Esophagus (tissue), 2 donors: Measurements from ENCODE around the gene FUBP3. TPM values are rescaled to one million over a fixed set of nuclear protein-coding genes. Genes with fewer than 3 reads are reported as not detected.

Source experiments
- H3K27ac ChIP-seq, 2 donors: one replicate each; pipeline ENCODE4 v1.5.1; 2013; ENCODE audit warnings: low read depth in 2 of 2, mild to moderate bottlenecking in 2 of 2, inconsistent platforms in 1 of 2, low read length in 1 of 2, moderate library complexity in 1 of 2
- H3K27me3 ChIP-seq, 2 donors: one replicate each; pipeline ENCODE4 v1.6.1; 2013; ENCODE audit warnings: low read length in 2 of 2, control low read depth in 1 of 2, mild to moderate bottlenecking in 1 of 2; ENCODE audit not compliant: insufficient read depth in 2 of 2, control insufficient read depth in 1 of 2
- H3K36me3 ChIP-seq, 2 donors: one replicate each; pipeline ENCODE4 v1.6.1; 2013; ENCODE audit warnings: low read length in 1 of 2; ENCODE audit not compliant: control insufficient read depth in 2 of 2, insufficient read depth in 2 of 2
- H3K4me1 ChIP-seq, 2 donors: one replicate each; pipeline ENCODE4 v1.6.1; 2013; ENCODE audit warnings: low read length in 1 of 2; ENCODE audit not compliant: control insufficient read depth in 2 of 2, insufficient read depth in 2 of 2
- H3K4me3 ChIP-seq, 2 donors: one replicate each; pipeline ENCODE4 v1.5.1; 2013; ENCODE audit warnings: low read length in 2 of 2, mild to moderate bottlenecking in 2 of 2, low read depth in 1 of 2, moderate library complexity in 1 of 2
- H3K9me3 ChIP-seq, 2 donors: one replicate each; pipeline ENCODE4 v1.6.1; 2013; ENCODE audit warnings: mild to moderate bottlenecking in 2 of 2, low read depth in 1 of 2, low read length in 1 of 2, moderate library complexity in 1 of 2; ENCODE audit not compliant: control insufficient read depth in 2 of 2, insufficient read depth in 1 of 2
- WGBS, 2 donors: extraction: QIAGEN DNeasy Blood & Tissue Kit; methylation state at CpG; one replicate each; pipeline ENCODE4 v1.1.7; 2013; 5-methylcytosine and 5-hydroxymethylcytosine counted together
- polyA plus RNA-seq, 2 donors: library from polyadenylated mRNA; stranded (reverse); fragments of 200-250 nt; gene quantifications; one replicate each; pipeline ENCODE4 v1.2.3, GENCODE V29; 2013
- donor health status: healthy with polysubstance abuse.
- donor health status: Bipolar disorder and iron deficiency.

Gene FUBP3
- polyA plus RNA-seq, 2 donors: 11.3 to 23.1 TPM

DNA sequence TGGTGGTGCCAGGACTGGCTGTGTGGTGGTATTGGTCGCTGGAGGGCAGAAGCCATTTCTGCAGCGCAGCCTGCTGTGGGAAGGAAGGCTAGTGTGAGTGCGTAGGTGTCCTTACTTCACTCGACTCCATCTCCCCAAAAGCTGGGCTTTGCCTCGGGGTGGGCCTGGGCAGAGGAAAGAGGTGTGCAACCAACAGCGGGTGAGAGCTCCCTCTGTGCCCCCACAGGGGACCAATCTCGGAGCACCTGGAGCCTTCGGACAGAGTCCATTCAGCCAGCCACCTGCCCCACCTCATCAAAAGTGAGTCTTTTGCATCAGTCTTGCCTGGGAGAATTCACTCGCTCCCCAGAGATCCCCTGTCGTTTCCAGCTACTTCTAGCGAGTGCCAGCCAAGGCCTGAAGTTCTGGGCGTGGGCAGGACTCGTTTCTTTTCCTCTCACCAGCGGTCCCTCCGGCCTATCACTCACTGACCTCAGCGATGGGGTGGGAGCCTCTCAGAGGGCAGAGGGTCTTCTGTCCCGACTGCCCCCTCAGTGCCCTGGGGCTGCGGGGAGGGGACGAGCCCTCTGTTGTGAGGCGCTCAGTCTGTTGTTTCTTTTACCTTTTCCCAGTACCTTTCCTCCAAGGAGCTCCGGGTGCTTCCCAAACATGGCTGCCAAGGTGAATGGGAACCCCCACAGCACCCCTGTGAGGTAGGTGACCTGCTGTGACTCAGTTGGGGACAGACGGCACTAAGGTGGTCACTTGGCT is 52.1 kb downstream of the FUBP3 start:
- H3K4me1 ChIP-seq: no peaks in the 10 kb centered on the region
- no peaks in the 10 kb centered on the region for H3K9me3 ChIP-seq
- no peak overlapping the region for H3K27ac ChIP-seq
- no peaks in the 10 kb centered on the region for H3K27me3 ChIP-seq
- no peak overlapping the region for H3K4me3 ChIP-seq
- H3K36me3 ChIP-seq: peaks cover 49 to 74% of the 10 kb centered on the region in 2 donors
- 93% methylated on average over 22 of the region's 22 CpGs for WGBS, 2 donors

DNA sequence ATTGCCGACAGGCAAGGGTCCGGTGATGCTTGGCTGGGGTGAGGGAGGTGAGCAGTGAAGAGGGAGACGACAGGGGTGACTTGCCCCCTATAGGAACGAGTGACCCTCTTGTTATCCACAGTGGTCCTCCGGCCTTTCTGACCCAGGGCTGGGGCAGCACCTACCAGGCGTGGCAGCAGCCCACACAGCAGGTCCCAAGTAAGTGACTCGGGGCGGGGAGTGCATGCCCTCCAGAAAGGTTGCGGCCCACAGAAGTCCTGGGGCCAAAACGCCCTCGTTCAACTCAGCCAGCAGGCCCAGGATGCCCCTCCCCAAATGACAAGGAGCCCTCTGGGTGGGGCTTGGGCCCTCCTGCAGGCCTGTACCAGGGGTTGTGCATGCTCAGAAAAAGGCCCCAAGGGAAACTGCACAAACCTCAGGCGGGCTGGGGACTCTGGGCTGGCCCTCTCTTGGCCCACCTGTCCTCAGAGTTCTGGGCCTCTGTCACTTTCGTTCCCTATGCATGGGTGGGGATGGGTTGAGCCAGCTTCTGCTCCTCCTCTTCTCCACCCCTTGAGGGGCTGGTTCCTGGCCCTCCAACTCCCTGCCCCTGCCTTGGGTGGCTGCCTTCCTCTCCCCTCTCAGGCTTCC is 52.8 kb downstream of the FUBP3 start:
- Histone ChIP-seq H3K9me3 (no peaks in the 10 kb centered on the region), H3K27me3 (no peaks in the 10 kb centered on the region), H3K4me1 (no peaks in the 10 kb centered on the region), H3K4me3 (no peak overlapping the region), H3K27ac (no peak overlapping the region), H3K36me3 (peaks cover 45 to 70% of the 10 kb centered on the region in 2 donors)
- WGBS, 2 donors: 85 to 90% methylated on average over 12 to 13 of the region's 13 CpGs

DNA sequence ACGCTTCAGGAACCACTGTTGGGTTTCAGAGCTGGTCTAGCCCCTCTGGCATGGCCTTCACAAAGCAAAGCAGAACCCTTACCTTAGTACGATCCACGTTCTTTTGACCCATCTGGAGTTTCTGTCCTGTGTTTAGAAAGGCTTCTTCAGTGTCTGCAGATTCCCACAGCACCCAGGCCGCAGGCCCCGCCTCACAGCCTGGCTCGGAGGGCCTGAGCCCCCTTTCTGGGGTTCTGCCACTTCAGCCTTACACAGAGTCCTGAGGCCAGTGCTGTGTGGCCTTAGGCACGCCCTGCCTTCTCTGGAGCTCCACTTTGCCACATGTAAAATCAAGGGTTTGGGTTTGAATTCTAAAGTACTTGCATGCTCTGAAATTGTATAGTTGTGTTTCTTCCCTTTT is 53.5 kb downstream of the FUBP3 start:
- Histone ChIP-seq H3K4me1 (no peaks in the 10 kb centered on the region), H3K9me3 (no peaks in the 10 kb centered on the region), H3K27ac (no peak overlapping the region), H3K4me3 (no peak overlapping the region), H3K36me3 (peaks cover 43 to 64% of the 10 kb centered on the region in 2 donors), H3K27me3 (no peaks in the 10 kb centered on the region)
- WGBS, 2 donors: 91 to 94% methylated on average over 7 of the region's 7 CpGs

DNA sequence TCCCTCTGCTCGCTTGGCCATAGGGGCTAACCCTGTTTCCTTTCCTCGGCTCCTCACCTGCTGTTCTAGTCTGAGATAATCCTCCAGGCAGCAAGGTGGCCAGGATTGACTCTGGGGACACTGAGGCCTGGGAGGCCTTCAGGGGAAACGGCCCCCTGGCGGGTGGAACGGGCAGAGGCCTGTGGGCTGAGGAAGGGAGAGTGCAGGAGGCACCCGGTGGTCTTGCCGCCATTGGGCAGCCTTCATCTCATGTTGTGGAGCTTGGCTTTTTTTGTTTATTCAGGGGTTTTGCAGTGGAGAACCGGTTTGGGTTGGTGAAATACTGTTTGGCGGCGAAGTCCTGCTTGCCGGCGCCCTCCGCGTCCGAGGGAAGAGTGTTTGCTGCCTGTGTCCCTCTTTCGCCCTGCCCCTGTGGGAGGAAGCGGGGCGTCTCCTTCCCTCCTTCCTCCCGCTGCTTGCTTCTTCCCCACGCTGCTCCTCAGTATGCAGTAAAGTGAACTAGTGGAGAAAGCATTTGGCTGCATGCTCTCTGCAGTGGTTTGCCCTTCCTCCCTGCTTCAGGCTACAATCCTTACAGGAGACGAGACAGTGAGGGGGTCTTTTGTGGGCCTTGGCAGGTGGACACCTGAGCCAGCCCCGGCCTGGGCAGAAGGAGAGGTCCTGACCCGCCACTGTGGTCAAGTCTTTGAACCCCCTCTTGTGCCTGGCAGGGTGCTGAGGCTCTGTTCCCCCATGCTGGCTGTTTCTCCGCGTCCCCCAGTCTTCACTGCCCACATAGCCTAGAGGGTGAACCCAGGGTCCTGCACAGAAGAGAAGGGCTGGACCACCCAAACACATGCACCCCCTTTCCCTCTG is 54.2 kb downstream of the FUBP3 start:
- Histone ChIP-seq H3K9me3 (no peaks in the 10 kb centered on the region), H3K27me3 (no peaks in the 10 kb centered on the region), H3K4me3 (no peak overlapping the region), H3K27ac (no peak overlapping the region), H3K4me1 (no peaks in the 10 kb centered on the region), H3K36me3 (peaks cover 43 to 67% of the 10 kb centered on the region in 2 donors)
- WGBS, 2 donors: 92 to 94% methylated on average over 25 of the region's 25 CpGs

DNA sequence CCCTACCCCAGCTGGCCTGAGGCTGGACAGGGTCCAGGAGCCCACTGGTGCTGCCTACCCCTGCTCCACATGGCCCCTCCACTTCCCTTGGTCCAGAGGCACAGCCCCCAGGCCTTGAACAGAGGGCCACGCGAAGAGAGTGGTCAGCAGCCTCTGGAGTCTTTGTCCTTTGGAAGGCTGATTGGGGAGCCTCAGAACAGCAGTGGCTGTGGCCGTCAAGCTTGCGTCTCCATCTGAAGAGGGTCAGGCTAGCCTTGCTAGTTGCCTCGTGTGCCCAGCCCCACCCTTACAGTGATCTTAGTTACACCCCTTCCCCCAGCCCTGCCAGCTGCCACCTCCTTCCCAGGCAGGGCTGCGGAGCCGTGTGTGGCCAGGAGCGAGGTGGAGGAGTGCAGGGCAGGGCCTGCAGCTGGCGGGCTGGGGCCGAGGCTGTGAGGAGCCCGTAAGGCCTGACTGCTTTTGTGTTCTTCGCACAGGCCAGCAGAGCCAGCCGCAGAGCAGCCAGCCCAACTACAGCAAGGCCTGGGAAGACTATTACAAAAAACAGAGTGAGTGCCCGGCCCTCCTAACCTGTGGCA is 54.9 kb downstream of the FUBP3 start:
- WGBS, 2 donors: 91 to 94% methylated on average over 14 of the region's 14 CpGs
- H3K4me3 ChIP-seq: no peak overlapping the region
- H3K4me1 ChIP-seq: no peaks in the 10 kb centered on the region
- no peaks in the 10 kb centered on the region for H3K9me3 ChIP-seq
- H3K27ac ChIP-seq: no peak overlapping the region
- no peaks in the 10 kb centered on the region for H3K27me3 ChIP-seq
- H3K36me3 ChIP-seq: peaks cover 43 to 69% of the 10 kb centered on the region in 2 donors

DNA sequence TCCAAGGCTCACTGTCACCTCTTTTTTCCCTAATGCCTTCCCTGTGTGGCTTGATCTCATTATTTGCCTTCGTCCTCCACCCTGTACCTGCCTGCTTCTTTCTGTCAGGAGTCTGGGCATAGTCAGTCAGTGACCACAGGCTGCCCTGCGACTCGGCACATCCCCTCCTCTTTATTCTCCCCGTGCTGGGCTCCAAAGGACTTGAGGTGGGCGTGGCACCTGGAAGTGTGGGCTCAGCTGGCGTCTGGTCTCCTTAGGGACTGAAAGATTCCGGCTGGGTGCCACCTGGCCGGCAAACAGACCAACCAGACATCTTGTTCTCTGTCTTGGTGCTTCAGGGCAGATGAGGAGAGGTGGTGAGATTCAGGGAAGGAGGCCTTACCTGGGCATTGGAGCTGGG is 55.4 kb downstream of the FUBP3 start:
- WGBS, 2 donors: 77 to 78% methylated on average over 8 of the region's 8 CpGs
- H3K27ac ChIP-seq: no peak overlapping the region
- no peaks in the 10 kb centered on the region for H3K4me1 ChIP-seq
- H3K4me3 ChIP-seq: no peak overlapping the region
- no peaks in the 10 kb centered on the region for H3K9me3 ChIP-seq
- no peaks in the 10 kb centered on the region for H3K27me3 ChIP-seq
- peaks cover 43 to 67% of the 10 kb centered on the region in 2 donors for H3K36me3 ChIP-seq

DNA sequence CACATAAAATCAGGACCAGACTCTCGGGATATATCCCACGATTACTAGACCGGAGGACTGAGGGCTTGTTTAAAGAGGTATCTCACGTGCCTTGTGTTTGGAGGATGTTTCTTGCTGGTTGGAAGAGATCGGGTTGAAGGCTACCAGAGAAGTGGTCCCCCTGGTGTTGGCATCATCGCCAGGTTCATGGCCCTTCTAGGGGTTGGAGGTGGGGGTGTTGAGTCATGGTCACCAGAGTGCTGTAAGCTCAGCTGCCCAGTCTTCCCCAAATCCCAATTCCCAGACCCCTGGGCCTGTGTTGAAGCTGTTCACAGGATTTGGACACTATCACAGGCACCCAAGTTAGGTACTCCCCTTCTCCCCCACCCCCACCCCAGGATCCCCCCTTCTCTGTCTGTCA is 55.9 kb downstream of the FUBP3 start:
- H3K27me3 ChIP-seq: no peaks in the 10 kb centered on the region
- H3K4me3 ChIP-seq: no peak overlapping the region
- H3K9me3 ChIP-seq: no peaks in the 10 kb centered on the region
- H3K36me3 ChIP-seq: peaks cover 38 to 63% of the 10 kb centered on the region in 2 donors
- 93 to 94% methylated on average over 6 of the region's 6 CpGs for WGBS, 2 donors
- no peaks in the 10 kb centered on the region for H3K4me1 ChIP-seq
- no peak overlapping the region for H3K27ac ChIP-seq

DNA sequence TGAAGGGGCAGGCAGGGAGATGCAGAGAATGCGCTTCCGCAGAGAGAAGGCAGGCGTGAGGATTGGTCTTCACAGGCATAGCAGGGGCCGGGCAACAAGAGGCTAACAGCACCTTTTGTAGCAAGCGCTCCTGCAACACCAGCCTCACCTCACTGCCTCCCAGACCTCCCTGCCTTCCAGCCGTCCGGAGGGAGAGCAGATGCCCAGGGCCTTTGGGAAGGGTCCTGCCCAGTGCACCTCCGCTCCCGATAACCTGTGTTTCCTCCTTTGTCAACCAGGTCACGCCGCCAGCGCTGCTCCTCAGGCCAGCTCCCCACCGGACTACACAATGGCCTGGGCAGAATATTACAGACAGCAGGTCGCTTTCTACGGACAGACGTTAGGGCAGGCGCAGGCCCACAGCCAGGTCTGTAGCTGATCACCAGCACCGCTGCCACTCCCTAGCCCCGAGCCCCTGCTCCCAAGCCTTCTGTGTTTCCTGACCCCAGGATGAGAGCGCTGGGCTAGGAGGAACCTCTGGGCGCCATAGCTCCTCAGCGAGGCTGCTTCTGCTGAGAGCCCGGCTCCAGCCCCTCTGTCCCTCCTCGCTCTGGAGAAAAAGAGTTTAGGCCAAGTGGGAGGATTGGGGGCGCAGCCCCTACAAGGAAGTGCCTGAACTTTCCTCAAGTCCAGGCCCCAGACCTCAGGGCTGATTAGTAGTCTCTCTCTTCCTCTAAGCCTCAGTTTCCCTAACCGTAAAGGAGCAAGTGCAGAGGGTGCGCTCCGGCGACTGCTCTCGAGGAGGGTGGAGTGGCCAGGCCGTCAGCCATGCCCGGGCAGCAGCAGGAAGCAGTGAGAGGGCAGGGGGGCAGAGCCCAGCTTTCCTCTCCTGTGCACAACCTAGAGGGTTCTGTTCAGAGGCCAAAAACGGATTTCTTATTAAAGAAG is 56.6 kb downstream of the FUBP3 start:
- Histone ChIP-seq H3K36me3 (peaks cover 33 to 56% of the 10 kb centered on the region in 2 donors), H3K4me1 (no peaks in the 10 kb centered on the region), H3K27ac (no peak overlapping the region), H3K4me3 (no peak overlapping the region), H3K27me3 (no peaks in the 10 kb centered on the region), H3K9me3 (no peaks in the 10 kb centered on the region)
- WGBS, 2 donors: 92 to 94% methylated on average over 33 of the region's 33 CpGs
